GM12878 (cell line): ENCODE results near the gene DPF3. TPM values are rescaled to one million over a fixed set of nuclear protein-coding genes. Genes with fewer than 3 reads are reported as not detected.

ENCODE experiments used
- BCL11A ChIP-seq: IDR thresholded peaks from 2 replicates; pipeline ENCODE4 v1.6.1; 2011; ENCODE audit warnings: low read depth, low read length
- BMI1 ChIP-seq: fragments of 450-650 bp; IDR thresholded peaks from 2 replicates; pipeline ENCODE4 v1.6.1; 2016; ENCODE audit warnings: mild to moderate bottlenecking, moderate library complexity, borderline replicate concordance
- CHD1 ChIP-seq: IDR thresholded peaks from 2 replicates; pipeline ENCODE4 v1.6.1; 2012; ENCODE audit warnings: low read depth, low read length, improper control_type of control experiment
- IKZF1 ChIP-seq: fragments of 450-650 bp; conservative IDR thresholded peaks from 2 replicates; pipeline ENCODE4 v1.6.1; 2017; ENCODE audit warnings: antibody characterized with exemption, mild to moderate bottlenecking
- IKZF2 ChIP-seq, 2 experiments: fragments of 450-650 bp; IDR thresholded peaks; 2 replicates each; pipeline ENCODE4 v1.6.1; 2017; ENCODE audit warnings: mild to moderate bottlenecking in 2 of 2, moderate library complexity in 2 of 2
- KAT2A ChIP-seq: conservative IDR thresholded peaks from 2 replicates; pipeline ENCODE4 v1.6.1; 2011; ENCODE audit warnings: low read depth, low read length; ENCODE audit not compliant: control insufficient read depth
- MTA2 ChIP-seq: fragments of 450-650 bp; IDR thresholded peaks from 2 replicates; pipeline ENCODE4 v1.6.1; 2016; ENCODE audit warnings: low read depth, mild to moderate bottlenecking, moderate library complexity
- MXI1 ChIP-seq: fragments of 150-350 bp; IDR thresholded peaks from 2 replicates; pipeline ENCODE4 v1.6.1; 2011; ENCODE audit warnings: low read depth, mild to moderate bottlenecking, inconsistent platforms, low read length, improper control_type of control experiment
- MYC ChIP-seq: IDR thresholded peaks from 2 replicates; pipeline ENCODE4 v1.6.1; 2011; ENCODE audit warnings: mild to moderate bottlenecking, low read length, moderate library complexity, inconsistent platforms; ENCODE audit not compliant: insufficient read depth, insufficient replicate concordance, insufficient read length, severe bottlenecking
- POU2F2 ChIP-seq: IDR thresholded peaks from 3 replicates; pipeline ENCODE4 v1.6.1; 2011; ENCODE audit warnings: low read depth, mild to moderate bottlenecking, low read length, borderline replicate concordance
- RCOR1 ChIP-seq: conservative IDR thresholded peaks from 2 replicates; pipeline ENCODE4 v1.6.1; 2012; ENCODE audit warnings: low read depth, low read length, improper control_type of control experiment
- polyA plus RNA-seq, 11 experiments: library from polyadenylated mRNA; depleted of rRNA in 4 of 11; unstranded in 6 of 11; stranded (reverse) in 5 of 11; fragments of >200 nt; fragmentation: Nextera tagmentation in 4 of 11; fragmentation: Illumina TruSeq in 1 of 11; extraction: Ambion mirVana in 4 of 11; extraction: Trizol in 1 of 11; gene quantifications; 1 replicate in 1 of 11; 2 replicates in 10 of 11; pipeline versions ENCODE4 v1.2.1 to v1.2.3, GENCODE V29; 2011 to 2016; ENCODE audit warnings: inconsistent platforms in 2 of 11, missing spikeins in 2 of 11, low read depth in 1 of 11
- total RNA-seq, 4 experiments: library from RNA; depleted of rRNA in 3 of 4; stranded (reverse); fragments of >200 nt in 3 of 4; fragmentation: Illumina TruSeq in 1 of 4; extraction: Trizol in 1 of 4; gene quantifications; 2 replicates each; pipeline versions ENCODE4 v1.2.1 to v1.2.3, GENCODE V29; 2013 to 2021
- TF ChIP-seq, protein P1 (sequence below): fragments of 450-650 bp; formaldehyde crosslinking; IDR thresholded peaks from 2 replicates; pipeline ENCODE4 v1.4.0; 2022; ENCODE audit warnings: mild to moderate bottlenecking, moderate library complexity
- TF ChIP-seq, protein P2 (sequence below): IDR thresholded peaks from 2 replicates; pipeline ENCODE4 v1.6.1; 2012; ENCODE audit warnings: improper control_type of control experiment, low read depth, low read length; ENCODE audit not compliant: insufficient replicate concordance
- TF ChIP-seq, protein P3 (sequence below): fragments of 450-650 bp; IDR thresholded peaks from 2 replicates; pipeline ENCODE4 v1.6.1; 2016; ENCODE audit warnings: mild to moderate bottlenecking
- TF ChIP-seq, protein P4 (sequence below): fragments of 450-650 bp; IDR thresholded peaks from 2 replicates; pipeline ENCODE4 v1.6.1; 2017; ENCODE audit warnings: low read depth, mild to moderate bottlenecking, moderate library complexity
- TF ChIP-seq, protein P5 (sequence below): IDR thresholded peaks from 2 replicates; pipeline ENCODE4 v1.6.1; 2011; ENCODE audit warnings: low read depth, low read length, improper control_type of control experiment, borderline replicate concordance

Gene DPF3
- total and polyA plus RNA-seq, 10 of the 15 experiments (the other 5 are each of a cell fraction or from before 2014, with no cell fraction given): 0.69 to 8.0 (median 2.2) TPM

DNA sequence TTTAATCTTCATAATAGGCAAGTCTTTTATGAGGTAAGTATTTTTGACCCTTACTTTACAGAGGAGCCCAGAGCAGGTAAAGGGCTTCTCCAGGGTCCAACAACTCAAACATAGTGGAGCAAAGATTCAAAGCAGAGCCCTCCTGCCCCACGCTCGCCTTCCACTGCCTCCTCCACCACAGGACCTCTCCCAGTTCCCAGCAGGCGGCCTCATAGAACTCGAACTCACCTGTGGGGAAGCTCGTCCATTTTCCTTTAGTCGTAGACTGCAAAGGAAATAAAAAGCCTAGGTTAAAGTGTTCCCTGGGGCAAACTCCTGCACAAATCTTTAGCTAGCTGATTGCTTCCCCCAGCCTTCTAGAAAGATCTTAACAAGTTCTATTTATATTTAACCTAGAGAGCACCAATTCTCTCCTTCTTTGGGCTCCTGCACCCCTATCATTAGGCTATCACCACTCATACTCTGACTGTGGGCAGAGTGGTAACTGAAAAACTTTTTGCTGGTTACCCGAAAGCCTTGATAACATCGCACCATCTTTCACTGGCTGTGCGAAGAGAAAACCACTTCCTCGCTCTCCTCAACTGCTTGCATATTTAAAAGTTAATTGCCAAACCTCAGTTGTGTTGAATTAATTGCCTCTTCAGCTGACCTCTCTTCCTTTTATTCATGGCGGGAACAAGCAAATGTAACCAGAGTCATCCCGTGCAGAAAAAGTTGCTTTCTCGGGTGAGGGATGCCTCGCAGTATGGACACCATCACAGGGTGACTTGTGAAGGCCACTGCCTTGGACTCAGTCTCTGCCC, 299.6 kb downstream of the DPF3 start (continued):
- TF ChIP-seq, protein P1, sequence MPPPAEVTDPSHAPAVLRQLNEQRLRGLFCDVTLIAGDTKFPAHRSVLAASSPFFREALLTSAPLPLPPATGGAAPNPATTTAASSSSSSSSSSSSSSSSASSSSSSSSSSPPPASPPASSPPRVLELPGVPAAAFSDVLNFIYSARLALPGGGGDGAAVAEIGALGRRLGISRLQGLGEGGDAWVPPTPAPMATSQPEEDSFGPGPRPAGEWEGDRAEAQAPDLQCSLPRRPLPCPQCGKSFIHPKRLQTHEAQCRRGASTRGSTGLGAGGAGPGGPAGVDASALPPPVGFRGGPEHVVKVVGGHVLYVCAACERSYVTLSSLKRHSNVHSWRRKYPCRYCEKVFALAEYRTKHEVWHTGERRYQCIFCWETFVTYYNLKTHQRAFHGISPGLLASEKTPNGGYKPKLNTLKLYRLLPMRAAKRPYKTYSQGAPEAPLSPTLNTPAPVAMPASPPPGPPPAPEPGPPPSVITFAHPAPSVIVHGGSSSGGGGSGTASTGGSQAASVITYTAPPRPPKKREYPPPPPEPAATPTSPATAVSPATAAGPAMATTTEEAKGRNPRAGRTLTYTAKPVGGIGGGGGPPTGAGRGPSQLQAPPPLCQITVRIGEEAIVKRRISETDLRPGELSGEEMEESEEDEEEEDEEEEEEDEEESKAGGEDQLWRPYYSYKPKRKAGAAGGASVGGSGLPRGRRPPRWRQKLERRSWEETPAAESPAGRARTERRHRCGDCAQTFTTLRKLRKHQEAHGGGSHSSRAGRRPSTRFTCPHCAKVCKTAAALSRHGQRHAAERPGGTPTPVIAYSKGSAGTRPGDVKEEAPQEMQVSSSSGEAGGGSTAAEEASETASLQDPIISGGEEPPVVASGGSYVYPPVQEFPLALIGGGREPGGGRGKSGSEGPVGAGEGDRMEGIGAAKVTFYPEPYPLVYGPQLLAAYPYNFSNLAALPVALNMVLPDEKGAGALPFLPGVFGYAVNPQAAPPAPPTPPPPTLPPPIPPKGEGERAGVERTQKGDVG: no peak
- TF ChIP-seq, protein P2, sequence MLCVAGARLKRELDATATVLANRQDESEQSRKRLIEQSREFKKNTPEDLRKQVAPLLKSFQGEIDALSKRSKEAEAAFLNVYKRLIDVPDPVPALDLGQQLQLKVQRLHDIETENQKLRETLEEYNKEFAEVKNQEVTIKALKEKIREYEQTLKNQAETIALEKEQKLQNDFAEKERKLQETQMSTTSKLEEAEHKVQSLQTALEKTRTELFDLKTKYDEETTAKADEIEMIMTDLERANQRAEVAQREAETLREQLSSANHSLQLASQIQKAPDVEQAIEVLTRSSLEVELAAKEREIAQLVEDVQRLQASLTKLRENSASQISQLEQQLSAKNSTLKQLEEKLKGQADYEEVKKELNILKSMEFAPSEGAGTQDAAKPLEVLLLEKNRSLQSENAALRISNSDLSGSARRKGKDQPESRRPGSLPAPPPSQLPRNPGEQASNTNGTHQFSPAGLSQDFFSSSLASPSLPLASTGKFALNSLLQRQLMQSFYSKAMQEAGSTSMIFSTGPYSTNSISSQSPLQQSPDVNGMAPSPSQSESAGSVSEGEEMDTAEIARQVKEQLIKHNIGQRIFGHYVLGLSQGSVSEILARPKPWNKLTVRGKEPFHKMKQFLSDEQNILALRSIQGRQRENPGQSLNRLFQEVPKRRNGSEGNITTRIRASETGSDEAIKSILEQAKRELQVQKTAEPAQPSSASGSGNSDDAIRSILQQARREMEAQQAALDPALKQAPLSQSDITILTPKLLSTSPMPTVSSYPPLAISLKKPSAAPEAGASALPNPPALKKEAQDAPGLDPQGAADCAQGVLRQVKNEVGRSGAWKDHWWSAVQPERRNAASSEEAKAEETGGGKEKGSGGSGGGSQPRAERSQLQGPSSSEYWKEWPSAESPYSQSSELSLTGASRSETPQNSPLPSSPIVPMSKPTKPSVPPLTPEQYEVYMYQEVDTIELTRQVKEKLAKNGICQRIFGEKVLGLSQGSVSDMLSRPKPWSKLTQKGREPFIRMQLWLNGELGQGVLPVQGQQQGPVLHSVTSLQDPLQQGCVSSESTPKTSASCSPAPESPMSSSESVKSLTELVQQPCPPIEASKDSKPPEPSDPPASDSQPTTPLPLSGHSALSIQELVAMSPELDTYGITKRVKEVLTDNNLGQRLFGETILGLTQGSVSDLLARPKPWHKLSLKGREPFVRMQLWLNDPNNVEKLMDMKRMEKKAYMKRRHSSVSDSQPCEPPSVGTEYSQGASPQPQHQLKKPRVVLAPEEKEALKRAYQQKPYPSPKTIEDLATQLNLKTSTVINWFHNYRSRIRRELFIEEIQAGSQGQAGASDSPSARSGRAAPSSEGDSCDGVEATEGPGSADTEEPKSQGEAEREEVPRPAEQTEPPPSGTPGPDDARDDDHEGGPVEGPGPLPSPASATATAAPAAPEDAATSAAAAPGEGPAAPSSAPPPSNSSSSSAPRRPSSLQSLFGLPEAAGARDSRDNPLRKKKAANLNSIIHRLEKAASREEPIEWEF: peak; percentile 12
- peak; percentile 89; the same call in 1 of the 3 replicates for TF ChIP-seq POU2F2
- TF ChIP-seq, protein P3, sequence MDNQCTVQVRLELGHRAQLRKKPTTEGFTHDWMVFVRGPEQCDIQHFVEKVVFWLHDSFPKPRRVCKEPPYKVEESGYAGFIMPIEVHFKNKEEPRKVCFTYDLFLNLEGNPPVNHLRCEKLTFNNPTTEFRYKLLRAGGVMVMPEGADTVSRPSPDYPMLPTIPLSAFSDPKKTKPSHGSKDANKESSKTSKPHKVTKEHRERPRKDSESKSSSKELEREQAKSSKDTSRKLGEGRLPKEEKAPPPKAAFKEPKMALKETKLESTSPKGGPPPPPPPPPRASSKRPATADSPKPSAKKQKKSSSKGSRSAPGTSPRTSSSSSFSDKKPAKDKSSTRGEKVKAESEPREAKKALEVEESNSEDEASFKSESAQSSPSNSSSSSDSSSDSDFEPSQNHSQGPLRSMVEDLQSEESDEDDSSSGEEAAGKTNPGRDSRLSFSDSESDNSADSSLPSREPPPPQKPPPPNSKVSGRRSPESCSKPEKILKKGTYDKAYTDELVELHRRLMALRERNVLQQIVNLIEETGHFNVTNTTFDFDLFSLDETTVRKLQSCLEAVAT: peak; percentile 84
- no peak for TF ChIP-seq MYC
- peak; percentile 81; the same call in 1 of the 2 replicates for TF ChIP-seq BCL11A
- no peak for TF ChIP-seq KAT2A
- TF ChIP-seq CHD1: no peak
- no peak for TF ChIP-seq MXI1
- no peak for TF ChIP-seq RCOR1
- TF ChIP-seq IKZF2 (IDR thresholded peaks at IDR 0.05): peak; percentile 69 to 79; a peak in 2 of 4 replicates
- TF ChIP-seq, protein P4, sequence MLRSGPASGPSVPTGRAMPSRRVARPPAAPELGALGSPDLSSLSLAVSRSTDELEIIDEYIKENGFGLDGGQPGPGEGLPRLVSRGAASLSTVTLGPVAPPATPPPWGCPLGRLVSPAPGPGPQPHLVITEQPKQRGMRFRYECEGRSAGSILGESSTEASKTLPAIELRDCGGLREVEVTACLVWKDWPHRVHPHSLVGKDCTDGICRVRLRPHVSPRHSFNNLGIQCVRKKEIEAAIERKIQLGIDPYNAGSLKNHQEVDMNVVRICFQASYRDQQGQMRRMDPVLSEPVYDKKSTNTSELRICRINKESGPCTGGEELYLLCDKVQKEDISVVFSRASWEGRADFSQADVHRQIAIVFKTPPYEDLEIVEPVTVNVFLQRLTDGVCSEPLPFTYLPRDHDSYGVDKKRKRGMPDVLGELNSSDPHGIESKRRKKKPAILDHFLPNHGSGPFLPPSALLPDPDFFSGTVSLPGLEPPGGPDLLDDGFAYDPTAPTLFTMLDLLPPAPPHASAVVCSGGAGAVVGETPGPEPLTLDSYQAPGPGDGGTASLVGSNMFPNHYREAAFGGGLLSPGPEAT: peak; percentile 75
- TF ChIP-seq, protein P5, sequence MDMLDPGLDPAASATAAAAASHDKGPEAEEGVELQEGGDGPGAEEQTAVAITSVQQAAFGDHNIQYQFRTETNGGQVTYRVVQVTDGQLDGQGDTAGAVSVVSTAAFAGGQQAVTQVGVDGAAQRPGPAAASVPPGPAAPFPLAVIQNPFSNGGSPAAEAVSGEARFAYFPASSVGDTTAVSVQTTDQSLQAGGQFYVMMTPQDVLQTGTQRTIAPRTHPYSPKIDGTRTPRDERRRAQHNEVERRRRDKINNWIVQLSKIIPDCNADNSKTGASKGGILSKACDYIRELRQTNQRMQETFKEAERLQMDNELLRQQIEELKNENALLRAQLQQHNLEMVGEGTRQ: no peak
- 0 out of 2 replicates have a peak, but pooled peaks have one; percentile 56 for TF ChIP-seq BMI1
- TF ChIP-seq MTA2: peak; percentile 99
- peak; percentile 77 for TF ChIP-seq IKZF1
